22Rv1 (cell line): ENCODE data around the gene NUP93.

Experiments
- CTCF ChIP-seq: fragments of 450-650 bp; IDR thresholded peaks from 2 replicates; pipeline ENCODE4 v1.5.1; 2017; ENCODE audit warnings: mild to moderate bottlenecking
- ZFX ChIP-seq: fragments of 450-650 bp; IDR thresholded peaks from 2 replicates; pipeline ENCODE4 v1.6.1; 2017; ENCODE audit warnings: antibody characterized with exemption, borderline replicate concordance

GRCh38 chr16:56851671-56852400, 121.9 kb downstream of the NUP93 start:
- TF ChIP-seq CTCF = peak; percentile 32
- no peak for TF ChIP-seq ZFX
